GM23338 (cell line): ENCODE results near the gene PACSIN1. TPM values are rescaled to one million over a fixed set of nuclear protein-coding genes. Genes with fewer than 3 reads are reported as not detected.

ENCODE experiments used
- ATAC-seq: fragments of 200-7000 bp; cut with Tn5 transposase; 3 replicates; pipeline ENCODE4 v1.9.1; 2020
- DNase-seq: peaks from one replicate; pipeline ENCODE4 v3.0.0-alpha.2; 2015; ENCODE audit warnings: low spot score
- H2AFZ ChIP-seq: fragments of 200-600 bp; sonication (generic); 2 replicates; pipeline ENCODE4 v1.8.0; 2016; ENCODE audit warnings: antibody characterized with exemption, mild to moderate bottlenecking, moderate library complexity
- H3F3A ChIP-seq: fragments of 200-600 bp; sonication (generic); replicated peaks from 2 replicates; pipeline ENCODE4 v1.8.0; 2017; ENCODE audit warnings: antibody characterized with exemption, mixed run types, low read depth
- H3K27ac ChIP-seq: fragments of 200-600 bp; sonication (generic); 2 replicates; pipeline ENCODE4 v1.6.1; 2016; ENCODE audit warnings: low read depth
- H3K27me3 ChIP-seq: fragments of 200-600 bp; sonication (generic); 2 replicates; pipeline ENCODE4 v1.8.0; 2016; ENCODE audit warnings: mild to moderate bottlenecking, mixed run types, moderate library complexity; ENCODE audit not compliant: insufficient read depth
- H3K36me3 ChIP-seq: fragments of 200-600 bp; sonication (generic); 2 replicates; pipeline ENCODE4 v1.8.0; 2016; ENCODE audit warnings: mild to moderate bottlenecking; ENCODE audit not compliant: insufficient read depth
- H3K4me1 ChIP-seq: fragments of 200-600 bp; sonication (generic); 2 replicates; pipeline ENCODE4 v1.8.0; 2016; ENCODE audit warnings: mild to moderate bottlenecking, moderate library complexity; ENCODE audit not compliant: insufficient read depth
- H3K4me2 ChIP-seq: fragments of 200-600 bp; sonication (generic); 2 replicates; pipeline ENCODE4 v1.7.1; 2017; ENCODE audit warnings: mixed run types
- H3K4me3 ChIP-seq: fragments of 200-600 bp; sonication (generic); 2 replicates; pipeline ENCODE4 v1.6.1; 2016; ENCODE audit warnings: mixed run types
- H3K79me2 ChIP-seq: fragments of 200-600 bp; sonication (generic); replicated peaks from 2 replicates; pipeline ENCODE4 v1.8.0; 2017; ENCODE audit warnings: mild to moderate bottlenecking; ENCODE audit not compliant: insufficient read depth
- H3K9me2 ChIP-seq: fragments of 200-600 bp; sonication (generic); 2 replicates; pipeline ENCODE4 v1.8.0; 2017; ENCODE audit not compliant: insufficient read depth
- H4K20me1 ChIP-seq: fragments of 200-600 bp; sonication (generic); replicated peaks from 2 replicates; pipeline ENCODE4 v1.8.0; 2017; ENCODE audit warnings: mild to moderate bottlenecking; ENCODE audit not compliant: insufficient read depth
- H3K27ac Mint-ChIP-seq: 2 replicates; pipeline ENCODE4 v1.8.0; 2020; ENCODE audit warnings: inconsistent platforms, mild to moderate bottlenecking, moderate library complexity, mixed read lengths
- H3K27me3 Mint-ChIP-seq: 3 replicates; pipeline ENCODE4 v1.8.0; 2022; ENCODE audit warnings: low read depth, mild to moderate bottlenecking, moderate library complexity, mixed read lengths, inconsistent platforms; ENCODE audit not compliant: insufficient read depth, poor library complexity
- H3K36me3 Mint-ChIP-seq: 3 replicates; pipeline ENCODE4 v1.8.0; 2021; ENCODE audit warnings: low read depth, mild to moderate bottlenecking, inconsistent platforms, moderate library complexity, mixed read lengths
- H3K4me1 Mint-ChIP-seq: 3 replicates; pipeline ENCODE4 v1.8.0; 2020; ENCODE audit warnings: mild to moderate bottlenecking, inconsistent platforms, mixed read lengths
- H3K4me3 Mint-ChIP-seq: 3 replicates; pipeline ENCODE4 v1.8.0; 2021; ENCODE audit warnings: moderate library complexity, mild to moderate bottlenecking, inconsistent platforms, mixed read lengths
- H3K9me3 Mint-ChIP-seq: 3 replicates; pipeline ENCODE4 v1.8.0; 2020; ENCODE audit warnings: moderate library complexity, mild to moderate bottlenecking, inconsistent platforms, mixed read lengths
- POLR2AphosphoS5 ChIP-seq: IDR thresholded peaks from 2 replicates; pipeline ENCODE4 v1.6.1; 2016; ENCODE audit warnings: antibody characterized with exemption, low read depth
- ZNF114 ChIP-seq: fragments of 250-450 bp; sonication (Bioruptor Pico); IDR thresholded peaks from 2 replicates; pipeline ENCODE4 v1.5.0; 2020; ENCODE audit warnings: mild to moderate bottlenecking, moderate library complexity
- ZNF331 ChIP-seq: fragments of 250-450 bp; sonication (Bioruptor Pico); IDR thresholded peaks from 2 replicates; pipeline ENCODE4 v1.5.0; 2020; ENCODE audit warnings: low read depth, mild to moderate bottlenecking, moderate library complexity
- polyA plus RNA-seq: library from polyadenylated mRNA; unstranded; fragments of >200 nt; fragmentation: Nextera tagmentation; extraction: Ambion mirVana; gene quantifications from 2 replicates; pipeline ENCODE4 v1.2.1, GENCODE V29; 2016
- total RNA-seq: library from RNA; depleted of rRNA; stranded (reverse); fragments of >200 nt; shearing (Covaris generic); gene quantifications from 2 replicates; pipeline ENCODE4 v1.2.3, GENCODE V29; 2014
- TF ChIP-seq, protein P1 (sequence below): IDR thresholded peaks from one replicate; pipeline ENCODE4 v1.6.1; 2018; ENCODE audit warnings: antibody characterized with exemption; ENCODE audit not compliant: unreplicated experiment

The PACSIN1 gene
- total and polyA plus RNA-seq, 2 experiments from 2014 or later: 5.2 to 8.7 TPM

DNA sequence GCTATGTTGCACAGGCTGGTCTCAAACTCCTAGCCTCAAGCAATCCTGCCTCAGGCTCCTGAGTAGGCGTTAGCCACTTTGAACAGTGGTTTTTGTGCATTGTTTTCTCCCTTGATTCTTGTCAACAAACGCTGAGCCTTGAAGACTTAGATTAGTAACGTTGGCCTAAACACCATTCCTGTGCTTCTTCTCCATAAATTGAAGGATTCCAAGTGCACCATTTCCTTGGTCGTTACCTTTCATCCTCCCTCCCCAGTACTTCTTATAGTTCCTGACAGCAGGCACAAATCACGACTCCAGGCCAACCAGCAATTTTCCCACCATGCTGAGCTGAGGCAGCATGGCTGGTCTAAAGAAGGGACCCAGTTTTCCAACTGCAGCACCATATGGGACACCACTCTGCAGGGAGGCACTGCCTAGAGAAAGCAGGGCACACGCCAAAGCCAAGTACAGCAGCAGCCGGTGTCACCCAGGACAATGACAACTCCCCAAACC lies 49.0 kb upstream of the PACSIN1 start:
- Histone ChIP-seq H3K27ac (peak overlapping the region; percentile 85; the same call in 1 of the 2 replicates), H4K20me1 (peaks cover 48% of the 10 kb centered on the region), H3K79me2 (peaks cover 26% of the 10 kb centered on the region)

GRCh38 chr6:34418367-34418766 lies 47.5 kb upstream of the PACSIN1 start:
- TF ChIP-seq ZNF331 (CRISPR knock-in tag) (no peak), POLR2AphosphoS5 (0 out of 2 replicates have a peak, but pooled peaks have one; percentile 20)
- TF ChIP-seq, protein P1, sequence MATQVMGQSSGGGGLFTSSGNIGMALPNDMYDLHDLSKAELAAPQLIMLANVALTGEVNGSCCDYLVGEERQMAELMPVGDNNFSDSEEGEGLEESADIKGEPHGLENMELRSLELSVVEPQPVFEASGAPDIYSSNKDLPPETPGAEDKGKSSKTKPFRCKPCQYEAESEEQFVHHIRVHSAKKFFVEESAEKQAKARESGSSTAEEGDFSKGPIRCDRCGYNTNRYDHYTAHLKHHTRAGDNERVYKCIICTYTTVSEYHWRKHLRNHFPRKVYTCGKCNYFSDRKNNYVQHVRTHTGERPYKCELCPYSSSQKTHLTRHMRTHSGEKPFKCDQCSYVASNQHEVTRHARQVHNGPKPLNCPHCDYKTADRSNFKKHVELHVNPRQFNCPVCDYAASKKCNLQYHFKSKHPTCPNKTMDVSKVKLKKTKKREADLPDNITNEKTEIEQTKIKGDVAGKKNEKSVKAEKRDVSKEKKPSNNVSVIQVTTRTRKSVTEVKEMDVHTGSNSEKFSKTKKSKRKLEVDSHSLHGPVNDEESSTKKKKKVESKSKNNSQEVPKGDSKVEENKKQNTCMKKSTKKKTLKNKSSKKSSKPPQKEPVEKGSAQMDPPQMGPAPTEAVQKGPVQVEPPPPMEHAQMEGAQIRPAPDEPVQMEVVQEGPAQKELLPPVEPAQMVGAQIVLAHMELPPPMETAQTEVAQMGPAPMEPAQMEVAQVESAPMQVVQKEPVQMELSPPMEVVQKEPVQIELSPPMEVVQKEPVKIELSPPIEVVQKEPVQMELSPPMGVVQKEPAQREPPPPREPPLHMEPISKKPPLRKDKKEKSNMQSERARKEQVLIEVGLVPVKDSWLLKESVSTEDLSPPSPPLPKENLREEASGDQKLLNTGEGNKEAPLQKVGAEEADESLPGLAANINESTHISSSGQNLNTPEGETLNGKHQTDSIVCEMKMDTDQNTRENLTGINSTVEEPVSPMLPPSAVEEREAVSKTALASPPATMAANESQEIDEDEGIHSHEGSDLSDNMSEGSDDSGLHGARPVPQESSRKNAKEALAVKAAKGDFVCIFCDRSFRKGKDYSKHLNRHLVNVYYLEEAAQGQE: no peak
- H3K9me2 ChIP-seq: no peaks in the 10 kb centered on the region
- H4K20me1 ChIP-seq: peaks cover 58% of the 10 kb centered on the region
- peaks cover 69% of the 10 kb centered on the region for H3K36me3 ChIP-seq
- ATAC-seq: no peak
- H3K27ac ChIP-seq: peak overlapping the region; percentile 85; the same call in 1 of the 2 replicates
- H3K27me3 Mint-ChIP-seq: peaks cover 12% of the 10 kb centered on the region
- peaks cover 88% of the 10 kb centered on the region for H3K36me3 Mint-ChIP-seq
- H3K4me1 Mint-ChIP-seq: peaks cover 15% of the 10 kb centered on the region; the same call in 2 of the 3 replicates
- no peaks in the 10 kb centered on the region; the same call in 2 of the 3 replicates for H3K9me3 Mint-ChIP-seq
- no peak overlapping the region for H3K4me2 ChIP-seq
- no peaks in the 10 kb centered on the region for H3K27me3 ChIP-seq
- peak overlapping the region; percentile 19; the same call in 1 of the 2 replicates for H3K27ac Mint-ChIP-seq
- H3K4me3 ChIP-seq: no peak overlapping the region
- H3F3A ChIP-seq: peaks cover 72% of the 10 kb centered on the region
- no peak overlapping the region for H2AFZ ChIP-seq
- no peak overlapping the region; the same call in 2 of the 3 replicates for H3K4me3 Mint-ChIP-seq
- no peaks in the 10 kb centered on the region; the same call in 1 of the 2 replicates for H3K4me1 ChIP-seq
- no peak for DNase-seq
- H3K79me2 ChIP-seq: peaks cover 40% of the 10 kb centered on the region

More for the DNA sequence above, 49.0 kb upstream of the PACSIN1 start:
- Histone ChIP-seq H3K4me1 (no peaks in the 10 kb centered on the region), H3K27me3 (no peaks in the 10 kb centered on the region), H3K4me3 (no peak overlapping the region), H2AFZ (no peak overlapping the region), H3K36me3 (peaks cover 55% of the 10 kb centered on the region), H3F3A (peaks cover 58% of the 10 kb centered on the region), H3K9me2 (no peaks in the 10 kb centered on the region), H3K4me2 (no peak overlapping the region)
- H3K4me3 Mint-ChIP-seq: no peak overlapping the region
- peaks cover 10% of the 10 kb centered on the region; the same call in 2 of the 3 replicates for H3K4me1 Mint-ChIP-seq
- ATAC-seq: peak; percentile 7; the same call in 1 of the 3 replicates
- H3K27ac Mint-ChIP-seq: no peak overlapping the region
- TF ChIP-seq, protein P1: no peak
- TF ChIP-seq POLR2AphosphoS5: peak; percentile 14; the same call in 1 of the 2 replicates
- no peak for TF ChIP-seq ZNF114 (CRISPR knock-in tag)
- H3K9me3 Mint-ChIP-seq: no peaks in the 10 kb centered on the region; the same call in 2 of the 3 replicates
- no peak for DNase-seq
- H3K27me3 Mint-ChIP-seq: peaks cover 12% of the 10 kb centered on the region
- H3K36me3 Mint-ChIP-seq: peaks cover 74% of the 10 kb centered on the region
